Measurements from ENCODE around the gene AQP2. TPM values are rescaled to one million over a fixed set of nuclear protein-coding genes. Genes with fewer than 3 reads are reported as not detected.

AQP2 gene
- total RNA-seq, 4 donors from 2014 or later: not detected

DNA sequence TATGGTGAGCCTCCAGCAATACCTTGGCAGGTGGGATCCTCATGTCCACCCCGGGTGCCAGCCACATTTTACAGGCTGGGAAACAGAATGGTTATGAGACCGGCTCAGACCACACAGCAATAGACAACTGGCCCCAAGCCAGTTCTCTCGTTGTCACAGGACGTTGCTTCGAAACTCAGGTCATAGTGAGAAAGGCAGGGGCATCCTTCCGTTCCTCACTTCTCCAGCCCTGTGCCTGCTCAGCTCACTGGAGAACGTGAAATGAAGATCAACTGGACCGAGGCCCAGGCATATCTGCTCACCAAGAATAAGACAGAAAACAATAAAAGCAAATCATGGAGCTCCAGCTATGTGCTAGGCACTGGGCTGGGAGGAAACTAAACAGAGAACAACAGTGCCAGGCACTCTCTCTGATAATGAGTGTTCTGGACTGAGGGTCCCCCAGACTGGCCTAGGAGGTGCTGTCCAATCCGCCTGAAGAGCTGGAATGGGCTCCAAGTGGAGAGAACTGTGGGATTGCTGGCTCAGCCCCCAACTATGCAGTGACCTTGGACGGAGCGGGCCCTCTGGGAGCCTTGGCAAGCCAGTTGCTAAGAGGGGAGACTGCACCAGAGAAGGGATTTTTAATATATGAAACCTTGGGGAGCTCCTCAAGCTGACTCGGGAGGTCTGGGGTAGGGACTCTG is 28.0 kb upstream of the AQP2 start:
- H3K36me3 ChIP-seq: no peaks in the 10 kb centered on the region
- DNase-seq: no peak
- ATAC-seq: no peak
- no peaks in the 10 kb centered on the region for H3K9me3 ChIP-seq
- H3K27ac ChIP-seq: no peak overlapping the region
- no peak for TF ChIP-seq POLR2A (IDR thresholded peaks at IDR 0.05)
- TF ChIP-seq, protein P1, sequence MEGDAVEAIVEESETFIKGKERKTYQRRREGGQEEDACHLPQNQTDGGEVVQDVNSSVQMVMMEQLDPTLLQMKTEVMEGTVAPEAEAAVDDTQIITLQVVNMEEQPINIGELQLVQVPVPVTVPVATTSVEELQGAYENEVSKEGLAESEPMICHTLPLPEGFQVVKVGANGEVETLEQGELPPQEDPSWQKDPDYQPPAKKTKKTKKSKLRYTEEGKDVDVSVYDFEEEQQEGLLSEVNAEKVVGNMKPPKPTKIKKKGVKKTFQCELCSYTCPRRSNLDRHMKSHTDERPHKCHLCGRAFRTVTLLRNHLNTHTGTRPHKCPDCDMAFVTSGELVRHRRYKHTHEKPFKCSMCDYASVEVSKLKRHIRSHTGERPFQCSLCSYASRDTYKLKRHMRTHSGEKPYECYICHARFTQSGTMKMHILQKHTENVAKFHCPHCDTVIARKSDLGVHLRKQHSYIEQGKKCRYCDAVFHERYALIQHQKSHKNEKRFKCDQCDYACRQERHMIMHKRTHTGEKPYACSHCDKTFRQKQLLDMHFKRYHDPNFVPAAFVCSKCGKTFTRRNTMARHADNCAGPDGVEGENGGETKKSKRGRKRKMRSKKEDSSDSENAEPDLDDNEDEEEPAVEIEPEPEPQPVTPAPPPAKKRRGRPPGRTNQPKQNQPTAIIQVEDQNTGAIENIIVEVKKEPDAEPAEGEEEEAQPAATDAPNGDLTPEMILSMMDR (IDR thresholded peaks at IDR 0.05 in 4 of 5, conservative IDR thresholded peaks at IDR 0.05 in 1 of 5): no peak
- in situ Hi-C loops (cut with MboI; ENCODE audit: low sequenced_read_pairs in 4 of 4): no loop called here
- H3K27me3 ChIP-seq: no peaks in the 10 kb centered on the region
- H3K4me1 ChIP-seq: no peaks in the 10 kb centered on the region
- intact Hi-C loops (cut with DNase I; ENCODE audit: low total_unique reads): no loop called here
- no peak overlapping the region for H3K4me3 ChIP-seq

DNA sequence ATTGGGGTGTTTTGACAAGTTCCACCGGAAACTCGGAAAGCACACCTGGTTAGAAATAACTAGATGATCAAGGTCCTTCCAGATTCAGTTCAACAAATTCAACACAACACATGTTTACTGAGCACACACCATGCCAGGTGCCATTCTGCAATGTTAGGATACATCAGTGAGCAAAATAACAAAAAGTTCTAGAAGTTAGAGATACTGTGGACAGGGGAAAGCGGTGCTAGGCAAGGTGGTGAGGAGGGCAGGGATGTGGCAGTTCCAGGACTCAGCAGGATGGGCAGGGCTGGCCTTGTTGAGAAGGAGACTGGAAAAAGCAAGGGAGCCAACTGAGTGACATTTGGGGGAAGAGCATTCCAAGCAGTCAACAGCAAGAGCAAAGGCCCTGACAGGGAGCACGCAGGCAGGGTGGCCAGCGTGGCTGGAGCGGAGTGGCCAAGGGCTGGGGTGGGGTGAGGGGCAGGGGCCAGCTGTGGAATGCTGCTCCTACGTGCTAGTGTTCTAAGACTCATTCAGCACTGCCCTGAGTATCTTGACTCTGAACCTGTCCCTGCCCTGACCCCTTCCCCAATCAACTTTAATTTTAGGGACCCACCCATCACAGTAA is 27.4 kb upstream of the AQP2 start:
- no peak for DNase-seq
- no peak overlapping the region for H3K4me3 ChIP-seq
- TF ChIP-seq, protein P1 (IDR thresholded peaks at IDR 0.05 in 4 of 5, conservative IDR thresholded peaks at IDR 0.05 in 1 of 5): no peak
- no peak for TF ChIP-seq POLR2A (IDR thresholded peaks at IDR 0.05)
- intact Hi-C loops (cut with DNase I; ENCODE audit: low total_unique reads) (no loop called here), in situ Hi-C loops (cut with MboI; ENCODE audit: low sequenced_read_pairs in 4 of 4) (no loop called here)
- no peaks in the 10 kb centered on the region for H3K36me3 ChIP-seq
- H3K9me3 ChIP-seq: no peaks in the 10 kb centered on the region
- no peak overlapping the region for H3K27ac ChIP-seq
- no peaks in the 10 kb centered on the region for H3K4me1 ChIP-seq
- no peak for ATAC-seq
- no peaks in the 10 kb centered on the region for H3K27me3 ChIP-seq

DNA sequence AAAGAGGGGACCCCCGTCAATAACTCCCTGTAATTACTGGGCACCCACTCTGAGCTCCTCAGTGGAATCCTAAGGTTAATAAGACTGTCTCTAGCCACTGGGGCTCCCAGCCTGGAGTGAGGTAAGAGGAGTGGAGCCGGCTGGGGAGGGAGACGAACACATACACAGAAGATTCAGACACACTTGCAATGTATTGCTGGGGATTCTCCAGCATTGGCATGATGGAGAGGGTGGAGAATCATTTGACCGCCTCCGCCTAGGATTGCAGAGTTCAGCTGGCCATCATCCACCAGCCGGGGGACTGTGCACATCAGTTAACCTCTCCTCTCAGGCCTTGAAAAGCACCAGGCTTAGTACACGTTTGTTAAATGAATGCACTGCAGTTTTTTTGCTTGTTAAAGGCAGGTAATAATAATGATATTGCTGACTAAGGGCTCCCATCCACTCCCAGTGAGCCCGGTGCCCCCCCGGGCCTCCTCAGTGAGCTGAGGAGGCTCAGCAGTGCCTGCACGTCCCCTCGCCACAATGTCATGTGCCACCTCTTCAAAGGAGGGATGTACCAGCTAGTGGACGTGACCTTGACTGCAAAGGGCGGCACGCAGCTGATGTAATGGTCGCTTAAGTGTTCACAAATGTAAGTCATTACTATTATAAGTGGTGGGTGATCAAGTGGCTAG is 26.5 kb upstream of the AQP2 start:
- TF ChIP-seq, protein P1 (IDR thresholded peaks at IDR 0.05 in 4 of 5, conservative IDR thresholded peaks at IDR 0.05 in 1 of 5): no peak
- TF ChIP-seq POLR2A (IDR thresholded peaks at IDR 0.05): no peak
- Histone ChIP-seq H3K36me3 (no peaks in the 10 kb centered on the region), H3K27ac (no peak overlapping the region), H3K4me1 (no peaks in the 10 kb centered on the region), H3K27me3 (no peaks in the 10 kb centered on the region), H3K4me3 (no peak overlapping the region), H3K9me3 (no peaks in the 10 kb centered on the region)
- intact Hi-C loops (cut with DNase I; ENCODE audit: low total_unique reads) (no loop called here), in situ Hi-C loops (cut with MboI; ENCODE audit: low sequenced_read_pairs in 4 of 4) (no loop called here)
- ATAC-seq (no peak), DNase-seq (no peak)

GRCh38 chr12:49924628-49925246 is 25.8 kb upstream of the AQP2 start:
- no peaks in the 10 kb centered on the region for H3K9me3 ChIP-seq
- in situ Hi-C loops (cut with MboI; ENCODE audit: low sequenced_read_pairs in 4 of 4): no loop called here
- H3K4me1 ChIP-seq: no peaks in the 10 kb centered on the region
- TF ChIP-seq, protein P1 (IDR thresholded peaks at IDR 0.05 in 4 of 5, conservative IDR thresholded peaks at IDR 0.05 in 1 of 5): no peak
- TF ChIP-seq POLR2A (IDR thresholded peaks at IDR 0.05): no peak
- H3K36me3 ChIP-seq: no peaks in the 10 kb centered on the region
- no peak overlapping the region for H3K4me3 ChIP-seq
- H3K27me3 ChIP-seq: no peaks in the 10 kb centered on the region
- no peak for DNase-seq
- intact Hi-C loops (cut with DNase I; ENCODE audit: low total_unique reads): no loop called here
- no peak overlapping the region for H3K27ac ChIP-seq
- ATAC-seq: no peak
